ENCODE measurements around the gene TMC4.

DNA sequence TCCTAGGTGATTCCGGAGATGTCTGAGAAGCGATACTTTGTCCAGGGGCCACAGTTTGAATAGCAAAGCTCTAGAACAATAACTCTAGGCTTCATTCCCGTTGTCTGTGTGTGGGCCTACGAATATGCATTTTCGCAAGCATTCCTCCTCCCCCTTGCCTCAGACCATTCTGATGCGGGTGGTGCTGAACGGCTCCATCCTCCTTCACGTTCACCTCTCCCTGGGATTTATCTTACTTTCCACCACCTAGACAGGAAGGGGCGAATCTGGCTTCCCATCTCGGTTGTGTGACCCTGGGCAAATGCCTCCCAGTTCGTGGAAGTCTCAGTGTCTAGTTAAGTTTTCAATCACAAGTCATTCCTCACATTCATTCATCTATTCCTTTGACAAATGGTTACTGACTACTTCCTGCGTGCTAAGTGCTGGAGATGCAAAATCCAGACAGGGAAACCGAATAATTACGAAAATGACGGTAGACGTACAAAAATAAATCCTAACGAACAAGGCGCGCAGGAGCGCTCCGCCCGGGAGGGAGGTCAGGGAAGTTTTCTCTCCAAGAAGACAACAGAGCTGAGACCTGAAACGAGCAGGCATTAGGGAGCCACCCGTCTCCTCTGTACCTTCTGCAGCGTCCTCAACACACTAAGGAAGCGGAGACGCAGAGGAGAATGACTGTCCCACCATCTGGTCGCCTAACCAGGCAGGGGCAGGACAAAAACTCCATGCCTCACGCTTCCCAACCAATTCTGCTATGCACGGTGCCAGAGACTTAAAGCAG, 36.7 kb downstream of the TMC4 start:
- no peak for TF ChIP-seq CTCF (IDR thresholded peaks at IDR 0.05; ENCODE audit: poor library complexity, severe bottlenecking)
- TF ChIP-seq MXI1 (conservative IDR thresholded peaks at IDR 0.05; ENCODE audit: poor library complexity, severe bottlenecking), result no peak
- no peak for TF ChIP-seq POLR2AphosphoS5 (IDR thresholded peaks at IDR 0.05)
- no peak for TF ChIP-seq TAF1 (IDR thresholded peaks at IDR 0.05; ENCODE audit: low read depth)
- no peak for TF ChIP-seq EZH2 (IDR thresholded peaks at IDR 0.05; ENCODE audit: borderline replicate concordance, insufficient read depth, low read length, poor library complexity, severe bottlenecking)
- peak; percentile 16 for TF ChIP-seq REST (IDR thresholded peaks at IDR 0.05; ENCODE audit: borderline replicate concordance)
- TF ChIP-seq SMC3 (conservative IDR thresholded peaks at IDR 0.05; ENCODE audit: poor library complexity), result no peak
- TF ChIP-seq EP300 (conservative IDR thresholded peaks at IDR 0.05; ENCODE audit: poor library complexity, severe bottlenecking), result no peak
- no peak for TF ChIP-seq RAD21 (conservative IDR thresholded peaks at IDR 0.05)

All from neural cell (in vitro differentiated cells).